Measurements from ENCODE around the gene ATIC. TPM values are rescaled to one million over a fixed set of nuclear protein-coding genes. Genes with fewer than 3 reads are reported as not detected.

Gene ATIC
- polyA plus RNA-seq, 1 donor from 2014 or later = 9.5 TPM

DNA sequence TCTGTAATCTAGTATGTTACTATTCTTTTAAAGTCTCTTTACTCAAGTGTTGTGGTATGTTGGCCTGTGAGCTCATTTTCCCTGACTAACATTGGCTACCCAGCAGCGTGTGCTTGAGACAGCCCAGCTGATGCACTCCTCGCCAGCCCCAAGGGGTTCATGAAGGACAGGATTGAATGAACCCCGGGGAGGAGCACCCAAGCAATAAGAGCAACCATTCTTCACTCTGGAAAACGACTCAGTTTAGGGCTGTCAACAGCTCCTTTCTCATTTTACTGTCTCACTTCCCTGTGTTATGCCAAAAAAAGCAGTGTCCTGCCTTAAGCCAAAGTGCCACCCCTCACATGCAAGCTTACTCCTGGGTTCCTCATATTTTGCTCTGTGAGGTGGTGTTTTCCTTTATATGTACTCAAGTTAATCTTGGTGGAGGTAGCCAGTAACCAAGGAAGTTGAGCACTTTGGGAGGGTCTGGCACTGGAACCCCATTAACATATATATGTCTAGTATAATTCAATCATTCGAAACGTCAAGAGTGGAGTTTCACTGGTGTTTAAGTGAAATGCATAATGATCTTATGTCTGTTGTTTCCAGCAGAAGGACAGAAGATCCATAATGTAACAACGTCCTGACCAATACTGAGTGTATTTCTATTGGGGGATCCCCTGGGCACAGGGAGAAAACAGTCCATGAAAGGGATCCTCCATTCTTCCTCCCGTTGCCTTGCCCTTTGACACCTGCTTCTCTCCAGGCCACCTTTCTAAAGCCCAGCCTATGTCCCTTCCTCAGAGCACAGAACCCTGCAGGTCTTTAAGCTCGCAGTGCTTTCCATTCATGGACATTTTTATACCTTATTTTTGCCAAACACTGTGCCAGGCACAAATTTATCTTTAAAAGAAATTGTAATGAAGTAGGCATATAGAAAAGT is 43.2 kb downstream of the ATIC start:
- Histone ChIP-seq H3K9me3 (ENCODE audit: low read length) (no peaks in the 10 kb centered on the region), H3K27me3 (ENCODE audit: insufficient read depth, low read depth, low read length) (no peaks in the 10 kb centered on the region)
- TF ChIP-seq, protein P1, sequence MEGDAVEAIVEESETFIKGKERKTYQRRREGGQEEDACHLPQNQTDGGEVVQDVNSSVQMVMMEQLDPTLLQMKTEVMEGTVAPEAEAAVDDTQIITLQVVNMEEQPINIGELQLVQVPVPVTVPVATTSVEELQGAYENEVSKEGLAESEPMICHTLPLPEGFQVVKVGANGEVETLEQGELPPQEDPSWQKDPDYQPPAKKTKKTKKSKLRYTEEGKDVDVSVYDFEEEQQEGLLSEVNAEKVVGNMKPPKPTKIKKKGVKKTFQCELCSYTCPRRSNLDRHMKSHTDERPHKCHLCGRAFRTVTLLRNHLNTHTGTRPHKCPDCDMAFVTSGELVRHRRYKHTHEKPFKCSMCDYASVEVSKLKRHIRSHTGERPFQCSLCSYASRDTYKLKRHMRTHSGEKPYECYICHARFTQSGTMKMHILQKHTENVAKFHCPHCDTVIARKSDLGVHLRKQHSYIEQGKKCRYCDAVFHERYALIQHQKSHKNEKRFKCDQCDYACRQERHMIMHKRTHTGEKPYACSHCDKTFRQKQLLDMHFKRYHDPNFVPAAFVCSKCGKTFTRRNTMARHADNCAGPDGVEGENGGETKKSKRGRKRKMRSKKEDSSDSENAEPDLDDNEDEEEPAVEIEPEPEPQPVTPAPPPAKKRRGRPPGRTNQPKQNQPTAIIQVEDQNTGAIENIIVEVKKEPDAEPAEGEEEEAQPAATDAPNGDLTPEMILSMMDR (IDR thresholded peaks at IDR 0.05; ENCODE audit: poor library complexity, severe bottlenecking) = no peak
- TF ChIP-seq MXI1 (conservative IDR thresholded peaks at IDR 0.05; ENCODE audit: poor library complexity, severe bottlenecking) (no peak), RAD21 (conservative IDR thresholded peaks at IDR 0.05) (no peak), EZH2 (IDR thresholded peaks at IDR 0.05; ENCODE audit: borderline replicate concordance, insufficient read depth, low read length, poor library complexity, severe bottlenecking) (no peak), POLR2AphosphoS5 (IDR thresholded peaks at IDR 0.05) (no peak), SMC3 (conservative IDR thresholded peaks at IDR 0.05; ENCODE audit: poor library complexity) (no peak), EP300 (conservative IDR thresholded peaks at IDR 0.05; ENCODE audit: poor library complexity, severe bottlenecking) (no peak), TAF1 (IDR thresholded peaks at IDR 0.05; ENCODE audit: low read depth) (no peak)
- TF ChIP-seq, protein P2, sequence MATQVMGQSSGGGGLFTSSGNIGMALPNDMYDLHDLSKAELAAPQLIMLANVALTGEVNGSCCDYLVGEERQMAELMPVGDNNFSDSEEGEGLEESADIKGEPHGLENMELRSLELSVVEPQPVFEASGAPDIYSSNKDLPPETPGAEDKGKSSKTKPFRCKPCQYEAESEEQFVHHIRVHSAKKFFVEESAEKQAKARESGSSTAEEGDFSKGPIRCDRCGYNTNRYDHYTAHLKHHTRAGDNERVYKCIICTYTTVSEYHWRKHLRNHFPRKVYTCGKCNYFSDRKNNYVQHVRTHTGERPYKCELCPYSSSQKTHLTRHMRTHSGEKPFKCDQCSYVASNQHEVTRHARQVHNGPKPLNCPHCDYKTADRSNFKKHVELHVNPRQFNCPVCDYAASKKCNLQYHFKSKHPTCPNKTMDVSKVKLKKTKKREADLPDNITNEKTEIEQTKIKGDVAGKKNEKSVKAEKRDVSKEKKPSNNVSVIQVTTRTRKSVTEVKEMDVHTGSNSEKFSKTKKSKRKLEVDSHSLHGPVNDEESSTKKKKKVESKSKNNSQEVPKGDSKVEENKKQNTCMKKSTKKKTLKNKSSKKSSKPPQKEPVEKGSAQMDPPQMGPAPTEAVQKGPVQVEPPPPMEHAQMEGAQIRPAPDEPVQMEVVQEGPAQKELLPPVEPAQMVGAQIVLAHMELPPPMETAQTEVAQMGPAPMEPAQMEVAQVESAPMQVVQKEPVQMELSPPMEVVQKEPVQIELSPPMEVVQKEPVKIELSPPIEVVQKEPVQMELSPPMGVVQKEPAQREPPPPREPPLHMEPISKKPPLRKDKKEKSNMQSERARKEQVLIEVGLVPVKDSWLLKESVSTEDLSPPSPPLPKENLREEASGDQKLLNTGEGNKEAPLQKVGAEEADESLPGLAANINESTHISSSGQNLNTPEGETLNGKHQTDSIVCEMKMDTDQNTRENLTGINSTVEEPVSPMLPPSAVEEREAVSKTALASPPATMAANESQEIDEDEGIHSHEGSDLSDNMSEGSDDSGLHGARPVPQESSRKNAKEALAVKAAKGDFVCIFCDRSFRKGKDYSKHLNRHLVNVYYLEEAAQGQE (IDR thresholded peaks at IDR 0.05; ENCODE audit: borderline replicate concordance) = no peak

DNA sequence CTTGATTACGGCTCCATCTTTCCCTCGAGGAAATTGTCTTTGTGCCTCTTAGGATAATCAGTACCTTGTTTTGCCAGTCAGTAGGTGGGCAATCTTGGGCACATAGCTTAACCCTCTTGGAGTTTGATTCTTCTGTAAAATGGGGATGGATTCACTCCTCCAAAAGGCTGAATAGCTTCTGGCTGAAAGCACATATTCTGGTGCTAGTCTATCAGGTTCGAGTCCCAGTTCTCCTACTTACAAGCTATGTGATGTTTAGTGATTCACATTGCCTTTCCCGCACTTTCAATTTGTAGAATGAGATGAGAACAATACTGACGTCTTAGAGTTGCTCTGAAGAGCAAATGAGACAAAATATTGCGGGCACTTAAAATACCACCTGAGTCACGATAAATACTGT is 43.9 kb downstream of the ATIC start:
- H3K27me3 ChIP-seq (ENCODE audit: insufficient read depth, low read depth, low read length) = no peaks in the 10 kb centered on the region
- H2AFZ ChIP-seq (ENCODE audit: low read depth, low read length) = no peak overlapping the region
- no peaks in the 10 kb centered on the region for H3K9me2 ChIP-seq (ENCODE audit: insufficient read depth, low read length)
- TF ChIP-seq, protein P2 (IDR thresholded peaks at IDR 0.05; ENCODE audit: borderline replicate concordance) = no peak
- TF ChIP-seq EZH2 (IDR thresholded peaks at IDR 0.05; ENCODE audit: borderline replicate concordance, insufficient read depth, low read length, poor library complexity, severe bottlenecking) (no peak), EP300 (conservative IDR thresholded peaks at IDR 0.05; ENCODE audit: poor library complexity, severe bottlenecking) (no peak), RAD21 (conservative IDR thresholded peaks at IDR 0.05) (no peak)
- H3K4me3 ChIP-seq (ENCODE audit: low read length) = no peak overlapping the region
- no peaks in the 10 kb centered on the region for H3K36me3 ChIP-seq (ENCODE audit: insufficient read depth, low read length)
- no peak overlapping the region for H3K27ac ChIP-seq (ENCODE audit: low read length)
- H3K9me3 ChIP-seq (ENCODE audit: low read length) = no peaks in the 10 kb centered on the region
- no peaks in the 10 kb centered on the region for H3K79me2 ChIP-seq (replicated peaks; ENCODE audit: insufficient read depth, low read length)
- H3F3A ChIP-seq (ENCODE audit: insufficient read depth, low read length, poor library complexity, severe bottlenecking) = no peaks in the 10 kb centered on the region
- H4K20me1 ChIP-seq (ENCODE audit: insufficient read depth) = no peaks in the 10 kb centered on the region
- no peak overlapping the region for H3K9ac ChIP-seq (ENCODE audit: low read length)
- H3K4me2 ChIP-seq (ENCODE audit: low read length) = no peak overlapping the region

More for the DNA sequence above, 43.2 kb downstream of the ATIC start:
- H4K20me1 ChIP-seq (ENCODE audit: insufficient read depth) = no peaks in the 10 kb centered on the region
- H3K4me3 ChIP-seq (ENCODE audit: low read length) = no peak overlapping the region
- no peak overlapping the region for H3K4me2 ChIP-seq (ENCODE audit: low read length)
- no peaks in the 10 kb centered on the region for H3K9me2 ChIP-seq (ENCODE audit: insufficient read depth, low read length)
- H2AFZ ChIP-seq (ENCODE audit: low read depth, low read length) = no peak overlapping the region
- no peak overlapping the region for H3K27ac ChIP-seq (ENCODE audit: low read length)
- no peaks in the 10 kb centered on the region for H3K36me3 ChIP-seq (ENCODE audit: insufficient read depth, low read length)
- H3K9ac ChIP-seq (ENCODE audit: low read length) = no peak overlapping the region
- H3F3A ChIP-seq (ENCODE audit: insufficient read depth, low read length, poor library complexity, severe bottlenecking) = no peaks in the 10 kb centered on the region
- no peaks in the 10 kb centered on the region for H3K79me2 ChIP-seq (replicated peaks; ENCODE audit: insufficient read depth, low read length)

Data from neural cell (in vitro differentiated cells).